HEK293T (cell line): ENCODE measurements around the gene ASB10.

Source experiments
- FOXK2 ChIP-seq: fragments of 450-650 bp; IDR thresholded peaks from 2 replicates; pipeline ENCODE4 v1.6.1; 2016; ENCODE audit warnings: mild to moderate bottlenecking
- LEF1 ChIP-seq: fragments of 450-650 bp; IDR thresholded peaks from 2 replicates; pipeline ENCODE4 v1.6.1; 2017; ENCODE audit warnings: mild to moderate bottlenecking, borderline replicate concordance
- SP1 ChIP-seq: fragments of 450-650 bp; IDR thresholded peaks from 2 replicates; pipeline ENCODE4 v1.6.1; 2017

DNA sequence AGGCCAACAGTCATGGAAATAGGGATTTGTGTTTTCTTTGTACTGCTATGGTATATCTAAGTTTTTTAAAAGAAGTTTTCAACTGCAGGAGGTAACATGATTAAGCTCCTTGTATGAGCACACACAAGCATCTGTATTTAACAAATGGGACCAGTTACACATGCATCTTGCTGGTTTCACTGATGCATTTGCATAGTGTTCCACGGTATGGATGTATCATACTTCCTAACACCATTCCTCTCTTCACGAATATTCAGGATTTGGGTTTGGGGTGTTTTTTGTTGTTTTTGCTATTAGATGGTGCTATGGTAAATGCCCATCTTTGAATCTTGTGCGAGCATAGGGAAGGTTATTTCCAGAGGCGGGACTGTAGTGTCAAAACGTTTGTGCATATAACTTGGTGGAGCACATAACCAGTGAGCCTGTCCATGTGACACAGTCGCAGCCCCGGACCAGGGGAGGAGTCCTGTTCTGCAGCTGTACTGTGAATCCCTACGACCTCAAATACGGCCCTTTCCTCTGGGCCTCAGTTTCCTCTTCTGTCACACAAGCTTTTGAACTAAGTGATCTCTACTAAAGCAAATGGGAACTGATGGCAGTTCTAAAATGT lies 21.3 kb upstream of the ASB10 start:
- TF ChIP-seq SP1 (no peak), FOXK2 (no peak), LEF1 (no peak)
